NT2/D1 (cell line): ENCODE measurements around the gene DTD1.

Source experiments
- SUZ12 ChIP-seq: IDR thresholded peaks from 2 replicates; pipeline ENCODE4 v1.6.1; 2011; ENCODE audit not compliant: insufficient read length, insufficient read depth; ENCODE audit errors: extremely low read depth
- YY1 ChIP-seq: IDR thresholded peaks from 2 replicates; pipeline ENCODE4 v1.6.1; 2011; ENCODE audit not compliant: insufficient read length, insufficient read depth
- ZNF274 ChIP-seq: IDR thresholded peaks from 2 replicates; pipeline ENCODE4 v1.6.1; 2011; ENCODE audit warnings: mild to moderate bottlenecking, low read depth, low read length

DNA sequence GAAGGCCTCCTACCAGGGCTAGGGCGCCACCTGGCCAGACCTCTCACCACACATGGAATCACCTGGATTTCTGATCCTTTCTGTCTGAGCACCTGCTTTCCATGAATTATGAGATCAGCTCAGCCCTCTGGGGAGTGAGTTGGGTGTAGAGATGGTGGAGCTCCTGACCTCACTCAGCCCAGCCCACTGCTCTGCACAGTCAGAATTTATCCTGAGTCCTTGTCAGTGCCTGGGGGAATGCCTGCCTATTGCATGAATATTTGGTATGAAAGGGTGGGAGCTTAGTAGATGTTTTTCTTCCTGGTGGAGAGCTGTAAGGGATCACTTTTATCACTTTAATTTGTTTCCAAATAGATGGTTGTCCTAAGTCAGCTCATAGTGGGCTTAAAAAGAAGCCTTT, 47.5 kb downstream of the DTD1 start:
- TF ChIP-seq ZNF274 (no peak), SUZ12 (no peak), YY1 (no peak)
